ENCODE results near the gene LNX1. TPM values are rescaled to one million over a fixed set of nuclear protein-coding genes. Genes with fewer than 3 reads are reported as not detected.

The LNX1 gene
- total RNA-seq, 1 experiment from 2014 or later, result 1.7 TPM

DNA sequence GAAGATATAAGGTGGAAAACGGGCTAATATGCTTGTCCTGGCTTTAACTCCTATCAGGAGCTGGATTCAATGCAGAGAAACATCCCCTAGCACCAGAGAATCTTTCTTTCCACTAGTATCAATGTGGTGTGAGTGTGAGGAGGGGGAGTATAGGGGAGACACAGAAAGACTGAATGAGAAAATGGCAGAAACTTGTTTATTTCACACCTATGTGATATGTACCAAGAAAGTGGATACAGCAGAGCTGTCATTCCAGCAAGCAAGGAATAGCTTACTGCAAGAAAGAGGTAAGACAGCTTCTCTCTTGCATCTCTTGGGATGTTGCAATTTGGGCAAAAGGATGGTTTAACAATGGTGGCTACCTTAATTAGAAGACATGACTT is 105.6 kb downstream of the LNX1 start:
- H2AFZ ChIP-seq (ENCODE audit: low read length), result no peak overlapping the region
- H3K4ac ChIP-seq (ENCODE audit: low read depth, low read length), result no peak overlapping the region
- no peak overlapping the region for H2BK120ac ChIP-seq (ENCODE audit: low read depth, low read length, poor library complexity, severe bottlenecking)
- Mint-ChIP-seq H3K27ac (no peak overlapping the region), H3K36me3 (ENCODE audit: insufficient read depth in 1 of 3, low read depth in 3 of 3) (peaks cover 0 to 15% (median 0%) of the 10 kb centered on the region in 3 experiments; a peak in 1 of 7 replicates), H3K4me3 (no peak overlapping the region), H3K27me3 (ENCODE audit: low read depth) (no peaks in the 10 kb centered on the region; the same call in none of the 2 replicates), H3K4me1 (peaks cover 19 to 21% of the 10 kb centered on the region in 2 experiments), H3K9me3 (no peaks in the 10 kb centered on the region; a peak in 1 of 5 replicates)
- H2BK20ac ChIP-seq (ENCODE audit: low read depth, low read length, poor library complexity, severe bottlenecking), result no peak overlapping the region
- H2BK15ac ChIP-seq (ENCODE audit: low read depth, low read length), result no peak overlapping the region
- H3K27ac ChIP-seq (ENCODE audit: insufficient read length, low read depth, low read length), result no peak overlapping the region
- no peak overlapping the region for H3K9ac ChIP-seq (ENCODE audit: extremely low read depth, insufficient read length, low read length)
- no peak overlapping the region for H3K23ac ChIP-seq (ENCODE audit: insufficient read length, low read depth, low read length)
- H4K5ac ChIP-seq (ENCODE audit: insufficient read length, low read depth, low read length), result no peak overlapping the region
- H3K23me2 ChIP-seq (ENCODE audit: insufficient read length, low read depth, low read length, poor library complexity, severe bottlenecking), result no peaks in the 10 kb centered on the region
- no peaks in the 10 kb centered on the region for H3K79me2 ChIP-seq (ENCODE audit: insufficient read depth, low read length)
- H3K9me3 ChIP-seq (ENCODE audit: control insufficient read depth, low read depth, low read length), result no peaks in the 10 kb centered on the region
- no peak overlapping the region for H4K91ac ChIP-seq (ENCODE audit: insufficient read length, low read depth, low read length)
- H3K56ac ChIP-seq (ENCODE audit: insufficient read length, low read depth, low read length), result no peak overlapping the region
- H3K79me1 ChIP-seq (ENCODE audit: insufficient read depth, low read depth, low read length, poor library complexity, severe bottlenecking), result no peaks in the 10 kb centered on the region
- no peak overlapping the region for H3K4me2 ChIP-seq (ENCODE audit: insufficient read depth, insufficient read length, low read length)
- H3T11ph ChIP-seq (ENCODE audit: low read length), result no peak overlapping the region
- no CpG with 5 or more reads among the region's 1 CpG for WGBS (ENCODE audit: extremely low coverage, insufficient read length, low lambda C conversion rate)
- H2BK12ac ChIP-seq (ENCODE audit: insufficient read length, low read depth, low read length), result no peak overlapping the region
- no peaks in the 10 kb centered on the region for H3K4me1 ChIP-seq (ENCODE audit: insufficient read depth, low read length)
- H2BK5ac ChIP-seq (ENCODE audit: insufficient read length, low read length), result no peak overlapping the region
- H3K14ac ChIP-seq (ENCODE audit: insufficient read depth, low read length), result no peak overlapping the region
- no peaks in the 10 kb centered on the region for H3K27me3 ChIP-seq (ENCODE audit: insufficient read depth, low read length)
- DNase-seq, result no peak
- H3K18ac ChIP-seq (ENCODE audit: insufficient read length, low read depth, low read length), result no peak overlapping the region
- H4K20me1 ChIP-seq (ENCODE audit: control insufficient read depth, insufficient read depth, insufficient read length), result no peaks in the 10 kb centered on the region
- no peak overlapping the region for H2AK5ac ChIP-seq (ENCODE audit: insufficient read length, low read length)
- no peak overlapping the region for H4K8ac ChIP-seq (replicated peaks; ENCODE audit: insufficient read length, low read depth, low read length)
- TF ChIP-seq, protein P1, sequence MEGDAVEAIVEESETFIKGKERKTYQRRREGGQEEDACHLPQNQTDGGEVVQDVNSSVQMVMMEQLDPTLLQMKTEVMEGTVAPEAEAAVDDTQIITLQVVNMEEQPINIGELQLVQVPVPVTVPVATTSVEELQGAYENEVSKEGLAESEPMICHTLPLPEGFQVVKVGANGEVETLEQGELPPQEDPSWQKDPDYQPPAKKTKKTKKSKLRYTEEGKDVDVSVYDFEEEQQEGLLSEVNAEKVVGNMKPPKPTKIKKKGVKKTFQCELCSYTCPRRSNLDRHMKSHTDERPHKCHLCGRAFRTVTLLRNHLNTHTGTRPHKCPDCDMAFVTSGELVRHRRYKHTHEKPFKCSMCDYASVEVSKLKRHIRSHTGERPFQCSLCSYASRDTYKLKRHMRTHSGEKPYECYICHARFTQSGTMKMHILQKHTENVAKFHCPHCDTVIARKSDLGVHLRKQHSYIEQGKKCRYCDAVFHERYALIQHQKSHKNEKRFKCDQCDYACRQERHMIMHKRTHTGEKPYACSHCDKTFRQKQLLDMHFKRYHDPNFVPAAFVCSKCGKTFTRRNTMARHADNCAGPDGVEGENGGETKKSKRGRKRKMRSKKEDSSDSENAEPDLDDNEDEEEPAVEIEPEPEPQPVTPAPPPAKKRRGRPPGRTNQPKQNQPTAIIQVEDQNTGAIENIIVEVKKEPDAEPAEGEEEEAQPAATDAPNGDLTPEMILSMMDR (conservative IDR thresholded peaks at IDR 0.05), result no peak
